Stimulated activated CD8-positive, alpha-beta memory T cell treated with anti-CD3 and anti-CD28 coated beads, Interleukin-4, amount 100 ng/mL, for 24 hours (primary cell): ENCODE data around the gene GEN1.
"Not testable (repeated sequence)": the region's sequence is repeated elsewhere in the genome, so short reads cannot be mapped to it uniquely, and the experiment has no call there.

ENCODE experiments used
- DNase-seq: peaks from one replicate; pipeline ENCODE4 v3.0.0-alpha.2; 2020; ENCODE audit warnings: low read depth

GEN1 gene

DNA sequence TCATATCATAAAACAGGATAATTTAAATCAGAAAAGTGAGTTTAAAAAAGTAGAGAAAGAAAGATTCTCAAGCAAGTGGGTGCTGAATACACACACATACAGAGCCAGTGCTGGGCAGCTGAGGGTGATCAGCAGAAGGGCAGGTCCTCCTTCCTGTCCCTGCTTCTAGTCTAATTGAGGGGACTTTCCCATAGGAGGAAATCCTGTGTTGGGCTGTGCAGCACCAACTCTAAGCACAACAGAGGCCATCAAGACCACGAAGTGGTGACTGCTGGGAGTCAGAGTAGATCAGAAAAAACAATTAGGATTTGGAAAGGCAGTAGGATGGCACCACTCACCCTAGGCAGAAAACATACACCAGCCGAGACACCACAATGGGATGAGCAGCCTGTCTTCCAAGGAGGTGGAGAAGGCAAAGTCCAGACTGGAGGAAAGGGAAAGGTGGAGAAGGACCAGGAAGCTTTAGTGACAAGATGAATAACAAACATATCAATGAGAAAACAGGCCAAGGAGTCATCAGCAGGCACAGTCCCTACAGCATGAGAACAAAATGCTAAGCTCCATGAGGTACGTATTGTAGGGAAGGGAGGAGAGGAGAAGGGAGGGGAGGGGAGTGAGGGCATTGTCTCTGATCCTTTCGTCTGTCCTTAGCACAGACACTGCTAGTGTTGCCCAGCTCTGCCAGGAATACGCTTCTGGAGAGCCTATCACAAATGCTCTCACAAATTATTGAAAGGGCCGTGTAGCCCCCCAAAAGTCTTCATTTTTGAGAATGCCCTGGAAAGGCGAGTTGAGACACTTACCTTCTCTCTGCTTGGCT is 45.6 kb downstream of the GEN1 start:
- no peak for DNase-seq

DNA sequence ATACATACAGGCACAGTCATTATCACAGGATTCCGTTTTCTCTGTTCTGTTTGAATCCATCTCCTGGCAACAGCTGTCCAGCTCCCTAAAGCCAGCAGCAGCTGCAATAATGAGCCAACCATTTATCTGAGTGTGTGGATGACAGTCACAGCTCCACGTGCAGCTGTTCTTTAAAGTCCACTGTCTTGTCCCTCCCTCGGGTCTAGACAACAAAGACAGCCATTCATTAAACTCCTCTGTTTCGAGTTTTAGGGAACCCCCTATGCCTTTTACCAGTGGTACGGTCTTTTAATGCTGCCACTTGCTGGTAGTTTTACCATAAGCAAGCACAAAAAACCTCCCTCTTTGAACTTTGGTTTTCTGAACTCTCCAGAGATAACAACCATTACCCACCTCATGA is 46.3 kb downstream of the GEN1 start:
- DNase-seq = no peak

DNA sequence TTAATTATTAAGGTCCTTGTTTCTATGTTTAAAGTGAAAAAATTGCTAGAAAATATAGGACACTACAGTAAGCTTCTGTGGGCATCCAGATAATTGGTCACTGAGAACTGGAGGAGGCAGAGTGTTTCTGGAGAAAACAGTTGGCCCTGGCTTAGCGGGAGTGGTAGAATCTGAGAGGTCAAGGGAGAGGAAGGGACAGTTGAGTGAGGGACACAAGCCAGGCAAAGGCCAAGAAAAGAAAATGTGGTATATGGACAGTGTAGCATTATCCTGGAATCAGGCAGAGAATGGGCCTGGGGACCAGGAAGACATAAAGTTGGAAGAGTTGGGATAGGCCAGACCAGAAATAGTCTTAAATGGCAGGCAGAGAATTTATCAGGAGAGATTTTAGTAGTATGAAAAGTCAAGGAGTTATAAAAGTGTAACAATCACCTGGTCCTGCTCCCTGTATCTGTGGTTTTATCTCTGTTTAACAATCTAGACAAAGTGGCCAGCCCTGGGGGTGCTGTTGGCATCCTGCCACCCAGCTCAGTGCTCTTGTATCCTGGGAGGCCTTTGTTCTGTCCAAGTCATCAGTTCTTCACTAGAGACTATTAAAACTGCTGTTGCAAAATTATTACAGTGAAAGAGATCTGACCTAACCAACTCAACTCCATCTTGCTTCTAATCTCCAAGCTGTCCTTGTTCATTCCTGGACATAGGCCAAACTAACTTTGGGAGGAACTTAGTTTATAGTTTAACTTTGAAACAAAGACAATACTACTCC is 46.9 kb downstream of the GEN1 start:
- no peak for DNase-seq

DNA sequence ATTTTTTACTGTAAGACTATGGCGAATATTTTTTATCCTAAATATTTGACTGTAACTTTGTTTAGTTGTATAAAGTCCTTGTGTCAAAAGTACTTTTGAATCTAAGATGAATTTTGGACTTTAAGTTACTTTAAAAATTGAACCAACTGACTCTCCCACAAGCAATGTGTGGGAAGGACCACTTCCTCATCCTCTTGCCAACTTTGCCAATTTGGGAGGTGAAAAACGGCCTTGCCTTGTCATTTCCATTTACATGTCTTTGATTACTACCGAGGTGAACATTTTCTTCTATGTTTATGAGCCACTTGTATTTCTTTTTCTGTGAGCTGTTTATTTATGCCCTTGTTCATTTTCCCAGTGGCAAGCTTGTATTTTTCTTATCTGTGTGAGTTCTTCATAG is 49.6 kb downstream of the GEN1 start:
- no peak for DNase-seq

DNA sequence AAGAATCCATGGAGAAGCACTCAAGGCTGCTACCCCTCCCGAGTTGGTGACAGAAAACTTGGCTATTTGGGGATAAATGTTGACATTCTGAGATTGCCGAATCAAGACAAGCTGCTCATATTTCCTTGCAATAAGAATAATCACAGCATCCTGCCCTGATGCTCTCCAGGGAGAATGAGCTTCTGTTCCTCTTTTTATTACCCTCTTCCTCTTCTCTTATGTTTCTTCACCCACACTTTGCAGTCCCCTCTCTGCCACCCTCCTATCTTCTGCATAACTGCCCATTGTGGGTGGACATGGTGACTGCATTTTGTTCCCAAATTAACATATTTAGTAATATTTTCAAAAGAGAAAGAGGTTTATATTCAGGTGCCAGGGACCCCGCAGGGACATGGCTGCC is 50.4 kb downstream of the GEN1 start:
- no peak for DNase-seq

DNA sequence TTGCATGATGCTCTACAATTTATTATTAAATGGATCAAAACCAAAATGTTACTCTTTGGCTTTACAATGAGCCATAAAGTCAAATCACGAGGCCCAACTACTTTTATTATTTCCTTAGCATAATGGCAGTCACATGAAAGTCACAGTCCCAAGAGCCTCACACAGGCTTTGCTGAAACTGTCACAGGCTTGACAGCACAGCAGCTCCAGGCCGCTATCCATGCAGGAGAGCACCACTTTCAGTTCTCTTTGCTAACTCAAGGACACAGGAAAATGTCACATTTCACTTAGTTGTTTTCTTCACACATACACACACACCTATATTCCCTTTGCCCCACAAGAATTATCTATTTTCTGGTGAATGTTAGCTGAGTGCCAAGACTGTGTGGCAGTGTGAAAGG is 51.2 kb downstream of the GEN1 start:
- no peak for DNase-seq

DNA sequence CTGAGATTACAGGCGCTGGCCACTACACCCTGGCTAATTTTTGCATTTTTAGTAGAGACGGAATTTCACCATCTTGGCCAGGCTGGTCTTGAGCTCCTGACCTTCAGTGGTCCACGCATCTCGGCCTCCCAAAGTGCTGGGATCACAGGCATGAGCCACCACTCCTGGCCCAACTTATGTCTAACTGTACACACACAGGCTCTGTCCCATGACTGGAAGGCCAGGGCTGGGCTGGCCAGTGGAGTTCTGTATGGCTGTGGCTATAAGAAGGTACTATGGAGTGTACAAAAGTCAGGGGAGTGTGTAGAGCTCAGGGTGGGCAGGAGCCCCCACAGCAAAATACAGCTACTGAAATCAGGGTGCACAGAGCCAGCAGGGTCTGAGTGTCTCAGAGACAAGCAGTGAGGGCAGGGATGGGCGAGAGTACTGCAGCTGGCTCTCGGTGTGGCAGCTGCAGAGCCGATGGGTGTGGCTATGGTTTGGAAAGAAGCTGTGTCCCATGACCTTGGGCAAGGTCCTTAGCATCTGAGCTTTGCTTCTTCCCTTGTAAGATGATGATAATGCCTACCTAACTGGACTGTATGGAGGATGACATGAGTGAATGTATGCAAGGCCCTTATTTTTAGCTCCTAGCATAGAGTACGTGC is 51.9 kb downstream of the GEN1 start:
- DNase-seq = no peak

DNA sequence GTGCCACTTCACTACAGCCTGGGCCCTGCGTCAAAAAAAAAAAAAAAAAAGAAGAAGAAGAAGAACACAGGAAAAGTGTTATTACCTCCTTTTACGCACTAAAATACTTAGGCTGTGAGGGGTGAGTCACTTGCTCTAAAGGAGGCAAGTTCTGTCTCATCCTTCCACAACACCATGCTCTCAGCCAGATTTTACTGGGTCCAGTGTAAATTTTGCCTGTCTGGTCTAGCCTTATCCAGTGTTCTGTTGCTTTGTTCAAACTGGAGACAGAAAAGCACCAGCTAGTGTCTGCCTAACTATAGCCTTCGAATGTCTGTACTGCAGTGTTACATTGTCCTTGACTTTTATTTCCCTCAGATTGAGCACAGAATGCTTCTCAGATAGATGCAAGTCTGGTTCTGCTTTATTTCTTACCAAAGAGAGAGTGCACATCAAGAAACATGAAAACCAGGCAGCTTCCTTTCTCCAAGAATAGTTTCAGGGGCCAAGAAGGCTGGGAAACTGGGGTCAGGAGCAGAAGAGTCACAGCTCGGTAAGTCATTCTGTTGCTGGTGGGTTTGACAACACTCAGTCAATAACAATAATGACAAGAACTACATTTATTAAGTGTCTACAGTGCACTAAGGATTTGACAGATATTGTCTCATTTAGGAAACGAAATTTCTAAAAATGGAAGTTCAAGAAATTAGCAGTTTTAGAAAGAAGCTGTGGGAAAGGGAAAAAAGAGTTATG is 59.2 kb downstream of the GEN1 start:
- no peak for DNase-seq

DNA sequence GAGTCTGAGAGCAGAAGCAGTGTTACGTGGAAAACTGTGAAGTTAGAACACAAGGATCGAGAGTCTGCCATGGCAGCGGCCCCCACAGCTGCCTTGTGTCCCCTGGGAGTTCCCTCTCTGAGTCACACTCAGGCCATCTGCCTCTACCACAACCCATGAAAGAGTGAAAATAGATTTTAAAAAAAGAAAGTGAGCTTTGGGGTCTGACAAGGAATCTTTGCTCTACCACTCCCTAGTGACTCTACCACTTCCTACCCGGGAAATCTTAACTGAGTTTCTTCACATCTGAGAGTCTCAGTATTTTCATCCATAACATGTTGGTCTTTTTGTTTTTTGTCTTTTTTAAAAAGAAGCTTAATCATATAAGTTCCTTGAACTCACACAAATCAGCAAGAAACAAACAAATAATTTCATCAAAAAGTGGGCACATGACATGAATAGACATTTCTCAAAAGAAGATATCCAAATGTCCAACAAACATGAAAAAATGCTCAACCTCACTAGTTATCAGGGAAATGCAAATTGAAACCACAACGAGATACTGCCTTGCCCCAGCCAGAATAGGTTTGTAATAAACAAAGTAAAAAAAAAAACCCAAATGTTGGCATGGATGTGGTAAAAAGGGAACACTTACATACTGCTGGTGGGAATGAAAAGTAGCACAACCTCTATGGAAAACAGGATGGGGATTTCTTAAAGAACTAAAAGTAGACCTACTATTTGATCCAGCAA is 60.0 kb downstream of the GEN1 start:
- no peak for DNase-seq

DNA sequence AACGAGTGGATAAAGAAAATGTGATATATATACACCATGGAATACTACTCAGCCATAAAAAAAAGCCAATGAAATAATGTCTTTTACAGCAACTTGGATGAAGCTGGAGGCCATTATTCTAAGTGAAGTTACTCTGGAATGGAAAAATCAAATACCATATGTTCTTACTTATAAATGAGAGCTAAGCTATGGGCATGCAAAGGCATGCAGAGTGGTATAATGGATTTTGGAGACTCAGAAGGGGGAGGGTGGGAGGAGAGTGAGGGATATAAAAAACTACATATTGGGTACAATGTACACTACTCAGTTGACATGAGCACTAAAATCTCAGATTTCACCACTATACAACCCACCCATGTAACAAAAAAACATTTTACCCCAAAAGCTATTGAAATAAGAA is 60.7 kb downstream of the GEN1 start:
- DNase-seq = no peak

DNA sequence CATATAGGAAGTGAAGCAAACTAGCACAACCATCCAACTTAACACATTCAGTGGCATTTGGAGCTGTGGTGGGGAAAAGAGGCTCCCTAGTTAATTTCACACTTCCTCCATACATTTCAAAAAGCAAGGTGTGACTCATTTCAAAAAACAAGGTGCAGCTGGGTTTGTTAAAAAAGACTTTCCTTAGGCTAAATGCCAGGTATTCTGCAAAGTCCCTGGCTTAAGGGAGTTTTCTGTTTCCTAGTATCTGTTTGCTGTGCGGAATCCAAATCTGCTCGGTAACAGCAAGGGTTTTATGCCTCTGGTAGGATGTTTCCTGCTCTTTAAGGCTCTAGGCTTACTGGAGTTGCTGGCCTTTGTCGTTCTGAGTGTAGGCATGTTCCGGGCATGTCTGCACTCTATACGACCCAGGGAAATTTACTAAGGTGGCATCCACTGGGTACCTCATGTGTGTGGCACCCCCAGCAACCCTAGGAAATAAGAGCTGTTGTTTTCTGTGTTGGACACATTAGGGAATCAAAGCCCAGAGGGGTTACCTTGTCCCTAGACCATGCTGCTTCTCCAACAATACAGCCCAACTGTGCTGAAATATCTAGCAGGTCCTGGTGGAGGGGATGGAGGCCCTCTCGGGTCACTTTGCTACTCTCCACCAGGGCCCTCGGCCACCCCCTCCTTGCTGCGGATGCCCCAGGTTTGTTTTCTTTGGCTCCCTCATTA is 61.7 kb downstream of the GEN1 start:
- no peak for DNase-seq

DNA sequence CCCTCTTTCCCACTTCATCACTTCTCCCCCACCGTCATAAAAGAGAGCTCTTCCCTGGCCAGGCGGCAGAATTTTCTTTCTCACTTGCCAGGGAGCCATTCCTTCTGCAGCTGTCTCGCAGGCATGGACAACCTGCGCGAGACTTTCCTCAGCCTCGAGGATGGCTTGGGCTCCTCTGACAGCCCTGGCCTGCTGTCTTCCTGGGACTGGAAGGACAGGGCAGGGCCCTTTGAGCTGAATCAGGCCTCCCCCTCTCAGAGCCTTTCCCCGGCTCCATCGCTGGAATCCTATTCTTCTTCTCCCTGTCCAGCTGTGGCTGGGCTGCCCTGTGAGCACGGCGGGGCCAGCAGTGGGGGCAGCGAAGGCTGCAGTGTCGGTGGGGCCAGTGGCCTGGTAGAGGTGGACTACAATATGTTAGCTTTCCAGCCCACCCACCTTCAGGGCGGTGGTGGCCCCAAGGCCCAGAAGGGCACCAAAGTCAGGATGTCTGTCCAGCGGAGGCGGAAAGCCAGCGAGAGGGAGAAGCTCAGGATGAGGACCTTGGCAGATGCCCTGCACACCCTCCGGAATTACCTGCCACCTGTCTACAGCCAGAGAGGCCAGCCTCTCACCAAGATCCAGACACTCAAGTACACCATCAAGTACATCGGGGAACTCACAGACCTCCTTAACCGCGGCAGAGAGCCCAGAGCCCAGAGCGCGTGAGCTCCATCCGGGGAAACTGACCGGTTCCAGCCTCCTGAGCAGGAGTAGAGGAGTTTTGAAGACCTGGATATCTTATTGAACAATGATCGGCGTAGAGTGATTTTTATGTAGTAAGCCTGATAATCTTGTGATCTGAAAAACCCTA is 62.7 kb downstream of the GEN1 start, which contains the start of gene MSGN1:
TSS of gene MSGN1 (plus strand) at position 65 of the 850 bp plus-strand sequence. CDS start at position 124, 59 bp downstream.
- no peak for DNase-seq

DNA sequence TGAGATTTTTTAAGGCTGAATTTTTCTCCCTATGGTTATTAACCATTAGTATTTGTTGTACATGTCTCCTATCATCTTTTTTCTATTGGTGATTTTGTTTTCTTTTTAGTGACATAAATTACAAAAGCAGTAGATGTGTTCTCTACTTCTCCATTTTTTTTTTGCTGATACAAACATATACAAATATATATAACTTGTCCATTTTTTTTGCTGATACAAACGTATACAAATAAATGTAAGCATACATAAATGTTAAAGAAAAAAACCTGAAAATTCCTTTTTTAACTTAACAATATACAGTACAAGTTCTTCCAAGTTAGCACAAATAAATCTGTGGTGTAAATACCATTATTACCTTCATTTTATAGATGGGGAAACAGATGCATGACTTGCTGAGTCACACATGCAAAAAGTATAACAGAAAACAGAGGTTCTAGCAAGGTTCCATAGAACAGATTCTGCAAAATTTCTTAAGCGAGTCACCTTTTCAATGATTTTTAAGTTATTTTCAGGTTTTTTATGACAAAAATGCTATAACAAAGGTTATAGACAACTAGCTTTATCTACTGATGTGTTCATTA is 64.4 kb downstream of the GEN1 start:
- no peak for DNase-seq

DNA sequence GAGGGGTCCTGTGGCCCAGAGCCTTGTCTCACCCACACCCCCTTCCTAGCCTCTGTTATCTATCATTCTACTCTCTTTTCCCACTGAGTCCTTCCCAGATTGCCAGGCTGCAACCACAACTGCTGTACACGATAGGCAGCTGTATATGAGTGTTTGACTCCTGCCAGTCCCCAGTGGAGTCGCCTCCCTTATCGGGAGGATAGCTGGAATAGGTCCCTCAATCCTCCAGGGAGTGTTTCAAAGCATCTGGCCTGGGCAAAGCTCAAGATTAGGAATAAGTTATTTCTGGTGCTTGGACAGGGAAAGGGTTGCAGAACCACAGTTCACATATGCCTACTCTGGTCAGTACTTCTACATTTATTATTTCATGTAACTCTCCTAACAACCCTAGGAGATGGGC is 67.1 kb downstream of the GEN1 start:
- no peak for DNase-seq

DNA sequence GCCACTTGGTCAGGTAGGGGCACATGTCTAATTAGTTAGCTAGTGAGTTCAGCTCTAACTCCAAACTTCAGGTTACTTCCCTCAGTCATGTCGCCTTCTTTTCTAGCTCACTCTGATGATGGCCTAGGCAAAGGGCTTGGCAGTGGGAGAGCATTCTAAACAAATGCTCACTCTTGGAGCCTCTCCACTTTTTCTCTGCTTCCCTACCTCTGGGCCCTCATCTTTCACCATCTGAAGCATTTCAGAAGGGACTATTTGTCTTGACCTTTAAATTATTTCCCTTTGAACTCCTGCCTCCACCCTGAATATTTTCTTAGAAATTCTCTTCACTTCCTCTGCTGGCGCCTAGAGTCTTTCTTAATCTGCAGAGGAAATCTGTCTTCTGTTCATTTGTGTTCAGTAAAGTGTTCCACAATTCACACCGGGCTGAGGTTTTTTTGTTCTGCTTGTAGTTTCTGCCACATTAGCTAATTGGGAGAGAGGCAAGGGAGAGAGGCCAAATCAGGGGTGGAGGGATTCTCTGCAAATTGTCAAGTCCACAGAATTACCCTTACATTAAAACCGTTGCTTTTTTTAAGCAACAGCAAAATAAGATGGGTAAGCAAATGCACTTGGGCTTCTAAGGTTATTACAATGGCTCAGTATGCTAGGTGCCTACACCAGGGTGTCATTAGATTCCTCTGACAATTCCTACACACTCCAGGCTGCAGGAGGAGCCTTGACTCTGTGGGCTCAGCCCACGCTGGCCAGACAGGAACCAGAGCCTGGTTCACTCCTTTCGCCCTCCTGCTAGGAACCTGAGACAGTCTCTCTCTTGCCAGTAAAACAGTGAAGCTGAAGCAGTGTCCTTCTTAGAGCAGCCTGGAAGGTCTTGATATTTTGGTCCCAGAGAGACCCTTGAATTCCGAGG is 67.9 kb downstream of the GEN1 start:
- no peak for DNase-seq

DNA sequence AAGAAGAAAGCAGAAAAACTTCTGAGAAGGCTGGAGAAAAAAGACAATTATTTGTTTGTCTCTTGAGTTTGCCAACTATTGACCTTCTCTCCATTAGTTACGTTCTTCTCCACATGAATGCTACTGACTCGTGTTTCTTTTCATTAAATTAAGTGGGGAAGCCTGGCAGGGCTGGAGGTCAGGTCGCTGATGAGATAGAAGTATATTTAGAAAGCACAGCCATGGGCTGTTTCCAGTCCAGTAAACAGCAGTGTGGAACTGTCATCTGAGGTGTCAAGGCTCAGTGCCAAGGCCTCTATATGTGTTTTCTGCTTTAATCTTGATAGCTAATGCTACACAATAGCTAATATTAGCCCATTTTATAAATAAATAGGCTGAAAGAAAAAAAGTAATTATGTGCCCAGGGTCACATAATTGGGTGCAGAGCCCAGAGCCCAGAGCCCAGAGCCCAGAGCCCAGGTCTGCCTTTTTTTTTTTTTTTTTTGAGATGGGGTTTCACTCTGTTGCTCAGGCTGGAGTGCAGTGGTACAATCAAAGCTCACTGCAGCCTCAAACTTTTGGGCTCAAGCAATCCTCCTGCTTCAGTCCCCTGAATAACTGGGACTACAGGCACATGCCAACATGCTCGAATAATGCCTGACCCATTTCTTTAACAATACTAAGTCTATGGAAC is 68.6 kb downstream of the GEN1 start:
- DNase-seq = no peak

DNA sequence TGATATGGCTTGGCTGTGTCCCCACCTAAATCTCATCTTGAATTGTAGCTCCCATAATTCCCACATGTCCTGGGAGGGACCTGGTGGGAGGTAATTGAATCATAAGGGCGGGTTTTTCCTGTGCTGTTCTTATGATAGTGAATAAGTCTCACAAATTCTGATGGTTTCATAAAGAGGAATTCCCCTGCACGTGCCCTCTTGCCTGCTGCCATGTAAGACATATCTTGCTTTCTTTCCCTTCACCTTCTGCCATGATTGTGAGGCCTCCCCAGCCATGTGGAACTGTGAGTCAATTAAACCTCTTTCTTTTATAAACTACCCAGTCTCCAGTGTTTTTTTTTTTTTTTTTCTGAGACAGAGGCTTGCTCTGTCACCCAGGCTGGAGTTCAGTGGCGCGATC is 69.7 kb downstream of the GEN1 start:
- DNase-seq = not testable (repeated sequence)

DNA sequence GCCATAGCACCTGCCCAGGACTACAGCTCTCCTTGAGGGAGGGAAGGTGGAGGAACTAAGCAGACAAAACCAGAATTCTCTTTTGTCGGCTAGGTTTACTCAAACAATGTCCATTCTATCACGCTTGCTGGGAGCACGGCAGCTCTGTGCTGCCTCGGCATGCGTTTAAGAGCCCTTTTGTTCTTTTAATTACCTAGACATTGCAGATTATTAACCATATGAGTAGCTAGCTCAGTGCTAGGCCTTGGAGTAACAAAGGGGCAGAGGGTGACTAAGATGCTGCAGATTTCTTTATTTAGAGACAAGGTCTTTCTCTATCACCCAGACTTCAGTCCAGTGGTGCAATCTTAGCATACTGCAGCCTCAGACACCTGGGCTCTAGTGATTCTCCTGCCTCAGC is 73.4 kb downstream of the GEN1 start:
- DNase-seq = no peak
